Measurements from ENCODE around the gene CADPS2. TPM values are rescaled to one million over a fixed set of nuclear protein-coding genes. Genes with fewer than 3 reads are reported as not detected.

Gene CADPS2
- total RNA-seq, 2 donors from 2014 or later: 16.4 to 32.5 TPM

DNA sequence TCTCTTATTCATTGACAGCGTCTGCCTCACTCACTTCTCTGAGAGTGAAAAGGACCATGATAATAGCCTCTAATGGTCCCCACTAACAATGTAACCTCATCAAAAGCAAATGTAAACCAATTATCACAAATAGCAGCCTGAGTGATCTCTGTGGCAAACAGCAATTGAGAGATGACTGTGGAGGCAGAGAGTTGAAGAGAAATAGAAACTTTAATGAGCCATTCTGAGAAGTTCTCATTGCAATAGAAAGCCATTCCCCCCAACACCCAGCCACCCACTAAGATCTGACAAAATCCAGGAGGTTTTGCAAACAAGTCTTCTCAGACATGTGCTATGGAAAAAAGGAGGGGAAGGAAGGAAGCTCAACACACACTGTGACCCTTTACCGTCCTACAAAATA is 139.3 kb downstream of the CADPS2 start:
- TF ChIP-seq, protein P1, sequence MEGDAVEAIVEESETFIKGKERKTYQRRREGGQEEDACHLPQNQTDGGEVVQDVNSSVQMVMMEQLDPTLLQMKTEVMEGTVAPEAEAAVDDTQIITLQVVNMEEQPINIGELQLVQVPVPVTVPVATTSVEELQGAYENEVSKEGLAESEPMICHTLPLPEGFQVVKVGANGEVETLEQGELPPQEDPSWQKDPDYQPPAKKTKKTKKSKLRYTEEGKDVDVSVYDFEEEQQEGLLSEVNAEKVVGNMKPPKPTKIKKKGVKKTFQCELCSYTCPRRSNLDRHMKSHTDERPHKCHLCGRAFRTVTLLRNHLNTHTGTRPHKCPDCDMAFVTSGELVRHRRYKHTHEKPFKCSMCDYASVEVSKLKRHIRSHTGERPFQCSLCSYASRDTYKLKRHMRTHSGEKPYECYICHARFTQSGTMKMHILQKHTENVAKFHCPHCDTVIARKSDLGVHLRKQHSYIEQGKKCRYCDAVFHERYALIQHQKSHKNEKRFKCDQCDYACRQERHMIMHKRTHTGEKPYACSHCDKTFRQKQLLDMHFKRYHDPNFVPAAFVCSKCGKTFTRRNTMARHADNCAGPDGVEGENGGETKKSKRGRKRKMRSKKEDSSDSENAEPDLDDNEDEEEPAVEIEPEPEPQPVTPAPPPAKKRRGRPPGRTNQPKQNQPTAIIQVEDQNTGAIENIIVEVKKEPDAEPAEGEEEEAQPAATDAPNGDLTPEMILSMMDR (IDR thresholded peaks at IDR 0.05): no peak
- DNase-seq (ENCODE audit: low spot score): no peak
- H3K9me3 ChIP-seq: no peaks in the 10 kb centered on the region
- no peaks in the 10 kb centered on the region for H3K27me3 ChIP-seq (replicated peaks; ENCODE audit: insufficient read depth)
- no peak overlapping the region for H3K4me3 ChIP-seq
- H3K4me1 ChIP-seq (ENCODE audit: control insufficient read depth in 1 of 2, low read depth in 2 of 2): no peaks in the 10 kb centered on the region
- no peak overlapping the region for H3K27ac ChIP-seq
- no peak for ATAC-seq (ENCODE audit: insufficient number of reproducible peaks, low FRiP score, low read depth)
- H3K36me3 ChIP-seq: no peaks in the 10 kb centered on the region

DNA sequence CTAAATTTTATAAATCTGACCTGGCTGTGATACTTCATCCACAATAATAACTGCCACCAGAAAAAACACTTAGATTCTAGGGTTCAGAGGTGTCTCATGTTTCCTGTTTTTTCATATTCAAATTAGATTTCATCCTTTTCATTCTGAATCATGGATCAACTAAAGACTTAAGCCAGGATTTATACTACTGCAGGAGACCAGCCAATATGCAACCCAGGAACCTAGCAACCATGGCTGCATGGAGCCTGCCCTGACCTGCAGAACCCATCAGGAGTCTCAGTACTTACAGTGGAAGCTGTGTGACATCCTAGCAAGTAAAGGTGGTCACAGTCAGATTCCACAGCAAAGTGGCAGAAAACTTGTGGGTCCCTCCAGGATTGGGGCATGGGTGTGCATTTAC is 143.0 kb downstream of the CADPS2 start:
- no peaks in the 10 kb centered on the region for H3K4me1 ChIP-seq (ENCODE audit: control insufficient read depth in 1 of 2, low read depth in 2 of 2)
- H3K27me3 ChIP-seq (replicated peaks; ENCODE audit: insufficient read depth): no peaks in the 10 kb centered on the region
- H3K36me3 ChIP-seq: no peaks in the 10 kb centered on the region
- no peaks in the 10 kb centered on the region for H3K9me3 ChIP-seq
- H3K27ac ChIP-seq: no peak overlapping the region
- DNase-seq (ENCODE audit: low spot score) (no peak), ATAC-seq (ENCODE audit: insufficient number of reproducible peaks, low FRiP score, low read depth) (no peak)
- H3K4me3 ChIP-seq: no peak overlapping the region
- TF ChIP-seq, protein P1 (IDR thresholded peaks at IDR 0.05): no peak

DNA sequence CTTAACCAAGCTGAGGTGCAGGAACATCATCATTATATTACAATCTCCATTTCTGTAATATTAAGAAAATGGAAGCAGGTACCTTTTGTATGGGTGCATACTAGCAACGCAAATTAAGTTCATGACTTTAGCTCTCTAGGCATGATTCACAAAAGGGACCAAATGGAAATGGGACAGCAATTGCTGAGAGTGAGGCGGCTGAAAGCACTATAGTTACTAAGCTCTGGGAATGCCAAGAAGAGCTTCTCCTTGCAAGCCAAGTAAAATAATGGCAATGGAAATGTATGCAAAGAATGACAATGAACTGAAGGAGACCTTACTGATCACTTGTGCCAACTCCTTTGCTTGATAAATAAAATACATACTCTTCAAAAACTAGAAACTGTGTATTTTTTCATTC is 147.3 kb downstream of the CADPS2 start:
- H3K36me3 ChIP-seq: no peaks in the 10 kb centered on the region
- H3K9me3 ChIP-seq: no peaks in the 10 kb centered on the region
- ATAC-seq (ENCODE audit: insufficient number of reproducible peaks, low FRiP score, low read depth) (no peak), DNase-seq (ENCODE audit: low spot score) (no peak)
- H3K4me3 ChIP-seq: no peak overlapping the region
- H3K4me1 ChIP-seq (ENCODE audit: control insufficient read depth in 1 of 2, low read depth in 2 of 2): no peaks in the 10 kb centered on the region
- no peak overlapping the region for H3K27ac ChIP-seq
- no peaks in the 10 kb centered on the region for H3K27me3 ChIP-seq (replicated peaks; ENCODE audit: insufficient read depth)
- TF ChIP-seq, protein P1 (IDR thresholded peaks at IDR 0.05): no peak

DNA sequence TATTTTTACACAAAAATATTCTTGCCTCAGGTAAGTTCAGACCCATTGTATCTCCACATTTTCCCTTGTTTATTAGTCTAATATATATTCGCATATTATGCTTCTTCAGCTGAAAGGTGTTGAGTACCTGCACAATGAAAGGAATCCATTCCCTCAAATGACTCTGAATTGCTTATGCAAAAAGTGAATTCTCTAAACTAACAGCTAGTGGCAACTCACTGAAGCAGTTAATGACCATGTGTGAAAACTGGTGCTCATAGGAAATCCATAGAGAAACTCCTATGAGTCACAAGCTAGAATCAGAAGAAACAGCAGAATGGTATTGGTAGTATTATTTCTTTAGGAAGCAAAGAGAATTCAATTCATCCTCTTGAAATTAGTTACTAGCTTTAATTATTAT is 150.1 kb downstream of the CADPS2 start:
- ATAC-seq (ENCODE audit: insufficient number of reproducible peaks, low FRiP score, low read depth): no peak

GRCh38 chr7:122727759-122728158 is 158.5 kb downstream of the CADPS2 start:
- peaks cover 0 to 4% of the 10 kb centered on the region in 2 donors for H3K4me1 ChIP-seq (ENCODE audit: control insufficient read depth in 1 of 2, low read depth in 2 of 2)
- TF ChIP-seq, protein P1 (IDR thresholded peaks at IDR 0.05): no peak
- no peaks in the 10 kb centered on the region for H3K27me3 ChIP-seq (replicated peaks; ENCODE audit: insufficient read depth)
- no peaks in the 10 kb centered on the region for H3K9me3 ChIP-seq
- no peak overlapping the region for H3K27ac ChIP-seq
- H3K4me3 ChIP-seq: no peak overlapping the region
- DNase-seq (ENCODE audit: low spot score): no peak
- ATAC-seq (ENCODE audit: insufficient number of reproducible peaks, low FRiP score, low read depth): no peak
- H3K36me3 ChIP-seq: no peaks in the 10 kb centered on the region

More for the DNA sequence above, 150.1 kb downstream of the CADPS2 start:
- no peak overlapping the region for H3K4me3 ChIP-seq
- H3K9me3 ChIP-seq: no peaks in the 10 kb centered on the region
- H3K27me3 ChIP-seq (replicated peaks; ENCODE audit: insufficient read depth): no peaks in the 10 kb centered on the region
- no peaks in the 10 kb centered on the region for H3K4me1 ChIP-seq (ENCODE audit: control insufficient read depth in 1 of 2, low read depth in 2 of 2)
- DNase-seq (ENCODE audit: low spot score): no peak
- no peak overlapping the region for H3K27ac ChIP-seq
- H3K36me3 ChIP-seq: no peaks in the 10 kb centered on the region
- TF ChIP-seq, protein P1 (IDR thresholded peaks at IDR 0.05): no peak
